Right hindlimb (tissue), 1 donor: ENCODE data around the gene FXYD1.

Experiments used
- DNase-seq: peaks from one replicate; pipeline ENCODE4 v3.0.0-alpha.2; 2018

FXYD1 gene

GRCh38 chr19:35108730-35109129 lies 29.9 kb upstream of the FXYD1 start:
- no peak for DNase-seq

GRCh38 chr19:35109395-35110112 lies 29.1 kb upstream of the FXYD1 start:
- DNase-seq, result no peak

- DNase-seq, result no peak
Observed at GRCh38 chr19:35110974-35111373, 27.6 kb upstream of the FXYD1 start.

GRCh38 chr19:35112995-35113688 lies 25.5 kb upstream of the FXYD1 start:
- DNase-seq, result no peak

GRCh38 chr19:35114353-35115176 lies 24.1 kb upstream of the FXYD1 start:
- peak; percentile 87 for DNase-seq

GRCh38 chr19:35115177-35115951 lies 23.3 kb upstream of the FXYD1 start, which contains the start of gene FXYD3:
TSS of gene FXYD3 (plus strand) at chr19:35115823. CDS start at chr19:35119377, 3,554 bp downstream.
- peak; percentile 68 for DNase-seq

- DNase-seq, result no peak
Observed at GRCh38 chr19:35116072-35116801, 22.4 kb upstream of the FXYD1 start.

GRCh38 chr19:35117116-35117515 lies 21.5 kb upstream of the FXYD1 start:
- no peak for DNase-seq

- DNase-seq, result no peak
Observed at GRCh38 chr19:35117799-35118198, 20.8 kb upstream of the FXYD1 start.

- no peak for DNase-seq
Observed at GRCh38 chr19:35118268-35119020, 20.2 kb upstream of the FXYD1 start.

- DNase-seq, result no peak
Observed at GRCh38 chr19:35119091-35119490, 19.5 kb upstream of the FXYD1 start.

- DNase-seq, result no peak
Observed at GRCh38 chr19:35119578-35120155, 19.0 kb upstream of the FXYD1 start.

- DNase-seq, result no peak
Observed at GRCh38 chr19:35120492-35120891, 18.1 kb upstream of the FXYD1 start.

GRCh38 chr19:35120898-35121297 lies 17.7 kb upstream of the FXYD1 start:
- no peak for DNase-seq

GRCh38 chr19:35122687-35123551 lies 15.7 kb upstream of the FXYD1 start:
- no peak for DNase-seq

- no peak for DNase-seq
Observed at GRCh38 chr19:35123573-35123972, 15.1 kb upstream of the FXYD1 start.

GRCh38 chr19:35124098-35125060 lies 14.2 kb upstream of the FXYD1 start:
- DNase-seq, result peak; percentile 96

- no peak for DNase-seq
Observed at GRCh38 chr19:35125270-35125717, 13.3 kb upstream of the FXYD1 start.
